ENCODE results near the gene PAPOLA.
"Not testable (repeated sequence)": the region's sequence is repeated elsewhere in the genome, so short reads cannot be mapped to it uniquely, and the experiment has no call there.

PAPOLA gene

DNA sequence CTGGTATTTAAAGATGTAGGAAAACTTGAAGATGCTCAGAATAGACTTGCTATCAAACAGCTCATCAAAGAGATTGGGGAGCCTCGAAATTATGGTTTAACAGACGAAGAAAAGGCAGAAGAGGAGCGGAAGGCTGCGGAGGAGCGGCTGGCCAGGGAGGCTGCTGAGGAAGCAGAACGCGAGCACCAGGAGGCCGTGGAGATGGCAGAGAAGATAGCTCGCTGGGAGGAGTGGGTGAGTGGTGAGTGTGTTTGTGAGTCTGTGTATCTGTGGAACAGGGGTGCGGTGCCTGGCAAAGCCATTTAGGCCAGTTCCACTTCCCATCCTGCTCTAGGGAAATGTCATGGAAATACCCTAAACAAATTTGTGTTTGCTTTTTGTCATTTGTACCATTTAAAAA lies 19.2 kb upstream of the PAPOLA start:
- H3K4me3 ChIP-seq (ENCODE audit: low read length) = no peak overlapping the region
- no peak overlapping the region for H3K9ac ChIP-seq (ENCODE audit: low read length)
- no peaks in the 10 kb centered on the region for H3K4me1 ChIP-seq (ENCODE audit: control insufficient read depth, insufficient read depth, low read length)
- H3K36me3 ChIP-seq (ENCODE audit: control insufficient read depth, insufficient read depth, low read length) = no peaks in the 10 kb centered on the region
- no peak overlapping the region for H3K27ac ChIP-seq (ENCODE audit: low read depth, low read length)
- no peaks in the 10 kb centered on the region for H3K27me3 ChIP-seq (ENCODE audit: control insufficient read depth, insufficient read depth, low read length)

DNA sequence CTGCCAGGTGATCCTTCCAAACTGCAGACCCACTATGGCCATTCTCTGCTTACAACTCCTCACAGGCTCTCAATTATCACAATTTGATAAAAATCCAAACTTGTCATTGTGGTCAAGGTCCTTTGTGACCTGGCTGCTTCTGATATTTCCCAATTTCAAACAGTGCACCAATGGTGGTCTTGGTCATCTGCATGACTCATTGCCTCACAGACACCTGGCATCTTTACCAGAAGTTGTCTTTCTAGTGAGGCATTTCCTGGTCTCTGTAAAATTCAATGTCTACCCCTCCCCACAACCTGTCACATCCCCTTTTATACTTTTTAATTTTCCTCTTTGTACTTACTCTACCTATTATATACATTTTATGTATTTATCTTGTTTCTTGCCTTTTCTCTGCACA lies 17.8 kb upstream of the PAPOLA start:
- Histone ChIP-seq H3K4me3 (ENCODE audit: low read length) (no peak overlapping the region), H3K4me1 (ENCODE audit: control insufficient read depth, insufficient read depth, low read length) (no peaks in the 10 kb centered on the region), H3K27ac (ENCODE audit: low read depth, low read length) (no peak overlapping the region), H3K9ac (ENCODE audit: low read length) (no peak overlapping the region), H3K27me3 (ENCODE audit: control insufficient read depth, insufficient read depth, low read length) (no peaks in the 10 kb centered on the region), H3K36me3 (ENCODE audit: control insufficient read depth, insufficient read depth, low read length) (no peaks in the 10 kb centered on the region)

DNA sequence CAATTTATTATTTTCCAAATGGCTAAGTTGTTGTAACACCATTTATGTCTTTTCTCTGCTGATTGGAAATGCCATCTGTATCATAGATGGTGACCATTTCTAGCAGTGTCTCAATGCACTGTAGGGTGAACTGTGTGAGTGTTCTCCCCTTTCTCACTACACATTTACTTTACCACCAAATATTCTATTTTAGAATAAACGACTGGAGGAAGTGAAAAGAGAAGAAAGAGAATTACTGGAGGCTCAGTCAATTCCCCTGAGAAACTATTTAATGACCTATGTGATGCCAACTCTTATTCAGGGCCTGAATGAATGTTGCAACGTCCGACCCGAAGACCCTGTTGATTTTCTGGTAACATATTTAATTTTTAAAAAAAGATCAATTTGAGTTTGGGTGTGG lies 15.5 kb upstream of the PAPOLA start:
- no peak overlapping the region for H3K27ac ChIP-seq (ENCODE audit: low read depth, low read length)
- H3K9ac ChIP-seq (ENCODE audit: low read length) = no peak overlapping the region
- no peaks in the 10 kb centered on the region for H3K36me3 ChIP-seq (ENCODE audit: control insufficient read depth, insufficient read depth, low read length)
- H3K4me1 ChIP-seq (ENCODE audit: control insufficient read depth, insufficient read depth, low read length) = no peaks in the 10 kb centered on the region
- H3K4me3 ChIP-seq (ENCODE audit: low read length) = no peak overlapping the region
- no peaks in the 10 kb centered on the region for H3K27me3 ChIP-seq (ENCODE audit: control insufficient read depth, insufficient read depth, low read length)

DNA sequence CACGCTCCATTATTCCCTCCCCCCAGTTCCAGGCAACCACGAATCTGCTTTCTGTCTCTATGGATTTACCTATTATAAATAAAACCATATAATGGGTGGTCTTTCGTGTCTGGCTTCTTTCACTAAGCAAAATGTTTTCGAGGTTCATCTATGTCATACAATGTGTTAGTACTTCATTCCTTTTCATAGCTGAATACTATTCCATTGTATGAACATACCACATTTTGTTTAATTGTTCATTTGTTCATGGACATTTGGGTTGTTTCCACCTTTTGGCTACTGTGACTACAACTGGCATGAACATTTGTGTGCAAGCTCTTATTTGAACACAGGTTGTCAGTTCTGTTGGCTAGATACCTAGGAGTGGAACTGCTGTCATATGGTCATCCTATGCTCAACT lies 12.9 kb upstream of the PAPOLA start:
- no peaks in the 10 kb centered on the region for H3K36me3 ChIP-seq (ENCODE audit: control insufficient read depth, insufficient read depth, low read length)
- no peak overlapping the region for H3K27ac ChIP-seq (ENCODE audit: low read depth, low read length)
- no peak overlapping the region for H3K9ac ChIP-seq (ENCODE audit: low read length)
- H3K4me1 ChIP-seq (ENCODE audit: control insufficient read depth, insufficient read depth, low read length) = no peaks in the 10 kb centered on the region
- no peak overlapping the region for H3K4me3 ChIP-seq (ENCODE audit: low read length)
- H3K27me3 ChIP-seq (ENCODE audit: control insufficient read depth, insufficient read depth, low read length) = no peaks in the 10 kb centered on the region

DNA sequence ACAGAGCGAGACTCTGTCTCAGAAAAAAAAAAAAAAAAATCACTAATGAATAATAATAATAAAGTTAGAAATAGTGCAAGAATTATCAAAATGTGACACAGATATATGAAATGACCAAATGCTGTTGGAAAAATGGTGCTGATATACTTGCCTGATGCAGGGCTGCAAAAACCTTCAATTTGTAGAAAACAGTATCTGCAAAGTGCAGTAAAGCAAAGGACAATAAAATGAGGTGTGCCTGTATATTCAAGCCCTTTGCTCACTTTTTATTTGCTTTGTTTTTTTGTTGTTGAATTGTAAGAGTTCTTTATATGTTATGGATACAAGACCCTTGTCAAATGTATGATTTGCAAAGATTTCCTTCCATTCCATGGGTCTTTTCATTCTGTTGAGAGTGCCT lies 9.0 kb upstream of the PAPOLA start:
- Histone ChIP-seq H3K27ac (ENCODE audit: low read depth, low read length) (no peak overlapping the region), H3K4me1 (ENCODE audit: control insufficient read depth, insufficient read depth, low read length) (no peaks in the 10 kb centered on the region), H3K4me3 (ENCODE audit: low read length) (no peak overlapping the region), H3K27me3 (ENCODE audit: control insufficient read depth, insufficient read depth, low read length) (no peaks in the 10 kb centered on the region), H3K9ac (ENCODE audit: low read length) (no peak overlapping the region), H3K36me3 (ENCODE audit: control insufficient read depth, insufficient read depth, low read length) (no peaks in the 10 kb centered on the region)

DNA sequence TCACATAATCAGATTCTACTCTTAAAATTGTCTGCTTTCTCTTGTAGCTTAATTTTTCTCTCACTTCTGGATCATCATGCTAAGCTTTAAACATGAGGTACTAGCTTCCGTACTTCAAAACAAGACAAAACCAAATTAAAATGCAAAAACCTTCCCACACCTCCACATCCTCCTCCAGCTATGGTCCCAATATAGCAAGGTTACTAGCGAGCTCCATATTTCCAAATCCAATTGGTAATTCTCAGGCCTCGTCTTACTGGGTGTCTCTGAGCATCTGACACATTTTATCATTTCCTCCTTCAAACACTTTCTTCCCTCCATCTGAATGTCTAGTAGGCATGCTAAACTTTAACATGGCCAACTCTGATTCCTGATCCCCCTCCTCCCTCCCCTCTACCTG lies 7.9 kb upstream of the PAPOLA start:
- H3K36me3 ChIP-seq (ENCODE audit: control insufficient read depth, insufficient read depth, low read length) = no peaks in the 10 kb centered on the region
- no peaks in the 10 kb centered on the region for H3K4me1 ChIP-seq (ENCODE audit: control insufficient read depth, insufficient read depth, low read length)
- H3K4me3 ChIP-seq (ENCODE audit: low read length) = no peak overlapping the region

DNA sequence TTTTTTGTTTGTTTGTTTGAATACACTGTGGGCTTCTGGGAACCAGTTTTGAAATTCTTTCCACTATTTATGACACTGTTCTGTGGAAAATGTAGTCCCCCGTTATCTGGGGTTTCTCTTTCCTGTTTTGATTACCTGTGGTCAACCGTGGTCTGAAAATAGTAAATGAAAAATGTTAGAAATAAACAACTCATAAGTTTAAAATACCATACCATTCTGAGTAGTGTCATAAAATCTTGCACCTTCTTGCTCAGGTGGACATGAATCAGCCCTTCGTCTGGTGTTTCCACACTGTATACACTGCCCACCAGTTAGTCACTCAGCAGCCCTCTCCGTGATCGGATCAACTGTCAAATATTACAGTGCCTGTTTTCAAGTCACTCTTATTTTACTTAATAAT lies 5.1 kb upstream of the PAPOLA start:
- no peak overlapping the region for H3K4me3 ChIP-seq (ENCODE audit: low read length)
- no peak overlapping the region for H3K9ac ChIP-seq (ENCODE audit: low read length)
- H3K36me3 ChIP-seq (ENCODE audit: control insufficient read depth, insufficient read depth, low read length) = no peaks in the 10 kb centered on the region
- H3K4me1 ChIP-seq (ENCODE audit: control insufficient read depth, insufficient read depth, low read length) = peaks cover 3% of the 10 kb centered on the region
- no peak overlapping the region for H3K27ac ChIP-seq (ENCODE audit: low read depth, low read length)
- H3K27me3 ChIP-seq (ENCODE audit: control insufficient read depth, insufficient read depth, low read length) = no peaks in the 10 kb centered on the region

More for the DNA sequence above, 7.9 kb upstream of the PAPOLA start:
- H3K9ac ChIP-seq (ENCODE audit: low read length) = no peak overlapping the region
- H3K27ac ChIP-seq (ENCODE audit: low read depth, low read length) = no peak overlapping the region
- no peaks in the 10 kb centered on the region for H3K27me3 ChIP-seq (ENCODE audit: control insufficient read depth, insufficient read depth, low read length)

DNA sequence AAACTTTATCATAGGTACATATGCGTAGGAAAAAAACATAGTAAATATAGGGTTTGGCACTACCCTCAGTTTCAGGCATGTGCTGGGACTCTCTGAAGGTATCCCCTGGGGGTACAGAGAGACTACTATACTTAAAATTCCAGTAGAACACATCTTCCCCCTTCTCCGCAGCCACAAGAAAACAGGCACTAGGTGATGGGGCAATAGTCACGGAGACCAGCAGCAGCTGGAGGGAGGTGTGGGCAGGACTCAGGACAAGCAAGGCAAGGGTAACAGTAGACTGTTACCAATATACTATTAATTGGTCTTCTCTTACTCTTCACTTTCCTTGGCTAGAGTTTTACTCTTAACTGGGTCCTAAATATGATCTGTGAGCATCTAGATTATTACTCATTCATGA lies 4.6 kb upstream of the PAPOLA start:
- H3K9ac ChIP-seq (ENCODE audit: low read length) = no peak overlapping the region
- H3K4me3 ChIP-seq (ENCODE audit: low read length) = no peak overlapping the region
- peaks cover 3% of the 10 kb centered on the region for H3K4me1 ChIP-seq (ENCODE audit: control insufficient read depth, insufficient read depth, low read length)

DNA sequence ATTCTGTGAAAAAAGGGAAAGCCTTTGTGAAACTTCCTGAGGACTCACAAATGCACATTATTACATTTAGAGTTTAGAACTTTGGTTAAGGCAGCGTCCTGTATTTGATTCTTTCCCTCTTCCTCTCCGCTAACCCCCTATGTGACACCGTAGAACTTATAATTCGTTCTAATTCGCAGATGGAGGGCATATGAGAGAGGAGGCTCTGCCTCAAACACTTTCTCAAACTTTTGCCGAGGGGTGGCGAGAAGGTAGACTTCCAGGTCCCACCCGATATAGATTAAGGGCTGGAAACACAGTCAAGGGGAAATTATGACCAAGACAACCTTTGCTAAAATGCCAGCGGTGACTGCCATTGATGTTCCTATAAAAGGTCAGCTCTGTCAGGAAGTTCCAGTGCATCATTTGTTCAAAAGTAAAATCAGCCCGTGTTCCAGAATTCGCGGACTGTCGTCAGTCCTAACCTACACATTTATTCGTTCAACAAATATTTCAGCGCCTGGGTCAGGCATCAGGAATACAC lies 904 bp upstream of the PAPOLA start:
- Histone ChIP-seq H3K27me3 (ENCODE audit: control insufficient read depth, insufficient read depth, low read length) (no peaks in the 10 kb centered on the region), H3K36me3 (ENCODE audit: control insufficient read depth, insufficient read depth, low read length) (no peaks in the 10 kb centered on the region), H3K4me1 (ENCODE audit: control insufficient read depth, insufficient read depth, low read length) (peaks cover 15% of the 10 kb centered on the region), H3K27ac (ENCODE audit: low read depth, low read length) (peak overlapping the region; percentile 89), H3K4me3 (ENCODE audit: low read length) (peak overlapping the region; percentile 65), H3K9ac (ENCODE audit: low read length) (peak overlapping the region; percentile 73)

More for the DNA sequence above, 4.6 kb upstream of the PAPOLA start:
- Histone ChIP-seq H3K27me3 (ENCODE audit: control insufficient read depth, insufficient read depth, low read length) (no peaks in the 10 kb centered on the region), H3K27ac (ENCODE audit: low read depth, low read length) (no peak overlapping the region), H3K36me3 (ENCODE audit: control insufficient read depth, insufficient read depth, low read length) (no peaks in the 10 kb centered on the region)

DNA sequence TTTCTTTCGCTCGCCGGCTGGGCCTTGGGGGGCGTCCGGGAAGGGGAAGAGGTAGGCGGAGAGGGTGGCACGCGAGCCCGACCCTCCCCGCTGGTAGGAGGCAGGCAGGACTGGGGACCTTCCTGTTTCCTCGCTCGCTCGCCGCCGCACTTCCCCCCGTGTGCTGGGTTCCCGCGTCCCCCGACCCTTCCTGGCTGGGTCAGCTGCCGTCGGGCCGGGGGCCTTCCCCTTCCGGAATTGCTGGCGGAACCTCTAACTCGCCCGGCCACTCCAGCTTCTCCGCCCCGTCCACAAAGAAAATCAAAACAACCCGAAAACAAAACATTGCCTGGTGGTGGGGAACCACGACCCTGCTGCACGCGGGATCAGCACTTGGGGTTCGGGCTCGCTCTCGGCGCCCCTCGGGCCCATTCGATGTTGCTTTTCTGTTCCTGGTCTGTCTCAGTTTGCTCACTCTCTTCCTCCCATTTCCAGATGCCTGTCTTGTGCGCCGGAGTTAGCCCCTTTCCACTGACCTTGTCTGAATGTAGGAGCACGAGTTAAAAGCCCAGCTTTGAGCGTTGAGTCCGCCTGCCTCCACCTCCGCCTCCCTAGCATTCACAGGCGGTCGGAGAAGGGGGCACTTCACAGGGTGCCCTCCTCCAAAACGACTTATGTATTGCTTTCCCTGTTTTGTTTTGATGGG lies 581 bp downstream of the PAPOLA start:
- peak overlapping the region; percentile 65 for H3K4me3 ChIP-seq (ENCODE audit: low read length)
- H3K27ac ChIP-seq (ENCODE audit: low read depth, low read length) = peak overlapping the region; percentile 89
- H3K9ac ChIP-seq (ENCODE audit: low read length) = peak overlapping the region; percentile 83
- H3K27me3 ChIP-seq (ENCODE audit: control insufficient read depth, insufficient read depth, low read length) = no peaks in the 10 kb centered on the region
- H3K36me3 ChIP-seq (ENCODE audit: control insufficient read depth, insufficient read depth, low read length) = no peaks in the 10 kb centered on the region
- peaks cover 15% of the 10 kb centered on the region for H3K4me1 ChIP-seq (ENCODE audit: control insufficient read depth, insufficient read depth, low read length)

DNA sequence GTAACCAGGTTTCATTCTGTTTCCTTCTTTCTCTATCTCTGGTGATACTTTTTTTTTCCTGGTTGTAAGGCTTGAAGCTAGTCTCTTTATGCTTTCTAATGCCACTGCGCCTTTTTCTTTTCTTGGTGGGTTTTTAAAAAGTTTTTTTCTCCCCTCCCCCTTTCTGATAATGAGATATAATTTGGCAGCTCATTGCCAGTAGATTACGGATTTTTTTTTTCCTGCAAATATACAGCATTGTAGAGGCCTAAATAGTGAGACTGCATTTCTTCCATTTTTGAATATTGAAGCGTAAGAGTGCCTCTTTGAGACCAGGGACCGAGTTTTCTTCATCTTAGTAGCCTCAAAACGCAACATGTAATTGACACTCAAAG lies 1.1 kb downstream of the PAPOLA start:
- Histone ChIP-seq H3K9ac (ENCODE audit: low read length) (peak overlapping the region; percentile 83), H3K4me1 (ENCODE audit: control insufficient read depth, insufficient read depth, low read length) (peaks cover 15% of the 10 kb centered on the region), H3K27me3 (ENCODE audit: control insufficient read depth, insufficient read depth, low read length) (no peaks in the 10 kb centered on the region), H3K27ac (ENCODE audit: low read depth, low read length) (peak overlapping the region; percentile 89), H3K36me3 (ENCODE audit: control insufficient read depth, insufficient read depth, low read length) (no peaks in the 10 kb centered on the region), H3K4me3 (ENCODE audit: low read length) (peak overlapping the region; percentile 65)

DNA sequence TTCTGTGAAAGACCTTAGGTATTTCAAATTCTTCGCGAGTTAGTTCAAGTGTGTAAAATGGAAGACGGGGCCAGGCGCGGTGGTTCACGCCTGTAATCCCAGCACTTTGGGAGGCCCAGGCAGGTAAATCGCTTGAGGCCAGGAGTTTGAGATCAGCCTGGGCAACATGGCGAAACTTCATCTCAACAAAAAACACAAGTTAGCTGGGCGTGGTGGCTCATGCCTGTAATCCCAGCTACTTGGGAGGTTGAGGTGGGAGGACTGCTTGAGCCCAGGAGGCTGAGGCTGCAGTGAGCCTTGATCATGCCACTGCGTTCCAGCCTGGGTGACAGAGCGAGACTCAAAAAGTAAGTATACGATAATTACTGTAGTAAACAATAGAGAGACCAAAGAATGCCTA lies 2.2 kb downstream of the PAPOLA start:
- not testable (repeated sequence) for H3K27me3 ChIP-seq (ENCODE audit: control insufficient read depth, insufficient read depth, low read length); H3K9ac ChIP-seq (ENCODE audit: low read length); H3K36me3 ChIP-seq (ENCODE audit: control insufficient read depth, insufficient read depth, low read length); H3K27ac ChIP-seq (ENCODE audit: low read depth, low read length); H3K4me3 ChIP-seq (ENCODE audit: low read length)
- peaks cover 18% of the 10 kb centered on the region for H3K4me1 ChIP-seq (ENCODE audit: control insufficient read depth, insufficient read depth, low read length)

DNA sequence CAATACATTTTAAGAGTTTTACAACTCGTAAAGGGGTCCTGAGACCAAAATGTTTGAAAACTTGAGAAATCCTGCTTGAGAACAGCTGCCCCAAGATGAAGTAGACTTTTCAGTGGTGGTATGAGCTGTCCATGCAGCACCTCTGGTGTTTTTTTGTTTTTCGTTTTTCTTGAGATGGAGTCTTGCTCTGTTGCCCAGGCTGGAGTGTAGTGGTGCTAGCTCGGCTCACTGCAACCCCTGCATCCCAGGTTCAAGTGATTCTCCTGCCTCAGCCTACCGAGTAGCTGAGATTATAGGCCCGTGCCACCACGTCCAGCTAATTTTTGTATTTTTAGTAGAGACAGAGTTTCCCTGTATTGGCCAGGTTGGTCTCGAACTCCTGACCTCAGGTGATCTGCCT lies 5.5 kb downstream of the PAPOLA start:
- H3K4me1 ChIP-seq (ENCODE audit: control insufficient read depth, insufficient read depth, low read length) = peaks cover 15% of the 10 kb centered on the region
- H3K27ac ChIP-seq (ENCODE audit: low read depth, low read length) = no peak overlapping the region
- H3K27me3 ChIP-seq (ENCODE audit: control insufficient read depth, insufficient read depth, low read length) = no peaks in the 10 kb centered on the region
- H3K9ac ChIP-seq (ENCODE audit: low read length) = no peak overlapping the region
- no peaks in the 10 kb centered on the region for H3K36me3 ChIP-seq (ENCODE audit: control insufficient read depth, insufficient read depth, low read length)
- no peak overlapping the region for H3K4me3 ChIP-seq (ENCODE audit: low read length)

Data from rectal smooth muscle tissue (tissue), 1 donor.